CD4-positive, CD25-positive, alpha-beta regulatory T cell (primary cell): ENCODE data around the gene MCM3AP. TPM values are rescaled to one million over a fixed set of nuclear protein-coding genes. Genes with fewer than 3 reads are reported as not detected.

ENCODE experiments used
- ATAC-seq, 2 donors: fragments of 150-1000 bp; cut with Tn5 transposase; one replicate each; pipeline ENCODE4 v1.10.0; 2021; ENCODE audit warnings: low read depth in 2 of 2, moderate number of reproducible peaks in 2 of 2, moderate library complexity in 1 of 2
- DNase-seq, 3 donors: peaks; one replicate each; pipeline versions ENCODE4 v3.0.0 to v3.0.0-alpha.2; 2012 to 2022; ENCODE audit warnings: mixed read lengths in 1 of 3
- H3K27ac ChIP-seq: one replicate; pipeline ENCODE4 v1.7.0; 2013; ENCODE audit warnings: mild to moderate bottlenecking, low read length; ENCODE audit not compliant: insufficient read depth, poor library complexity, severe bottlenecking
- H3K27me3 ChIP-seq: one replicate; pipeline ENCODE4 v1.7.0; 2013; ENCODE audit warnings: low read length; ENCODE audit not compliant: control insufficient read depth, insufficient read depth
- H3K36me3 ChIP-seq: one replicate; pipeline ENCODE4 v1.7.0; 2013; ENCODE audit warnings: mild to moderate bottlenecking, low read length, moderate library complexity; ENCODE audit not compliant: control insufficient read depth, insufficient read depth
- H3K4me1 ChIP-seq: 2 replicates; pipeline ENCODE4 v1.7.0; 2013; ENCODE audit warnings: mild to moderate bottlenecking, low read length; ENCODE audit not compliant: insufficient read depth, control insufficient read depth, poor library complexity, severe bottlenecking
- H3K4me3 ChIP-seq: one replicate; pipeline ENCODE4 v1.7.0; 2013; ENCODE audit warnings: low read depth, mild to moderate bottlenecking, low read length, moderate library complexity
- H3K9me3 ChIP-seq, 2 experiments: 1 replicate in 1 of 2; 2 replicates in 1 of 2; pipeline ENCODE4 v1.7.0; 2013; ENCODE audit warnings: low read length in 2 of 2, mild to moderate bottlenecking in 1 of 2, moderate library complexity in 1 of 2; ENCODE audit not compliant: control insufficient read depth in 2 of 2
- H3K27ac Mint-ChIP-seq, 3 donors: one replicate each; pipeline ENCODE4 v1.8.0; 2020 to 2022; ENCODE audit warnings: mild to moderate bottlenecking in 3 of 3, mixed read lengths in 3 of 3, moderate library complexity in 2 of 3
- H3K27me3 Mint-ChIP-seq: one replicate; pipeline ENCODE4 v1.8.0; 2022; ENCODE audit warnings: mild to moderate bottlenecking, mixed read lengths
- H3K36me3 Mint-ChIP-seq: one replicate; pipeline ENCODE4 v1.8.0; 2020; ENCODE audit warnings: mixed read lengths
- H3K4me1 Mint-ChIP-seq, 4 donors: one replicate each; pipeline ENCODE4 v1.8.0; 2020 to 2022; ENCODE audit warnings: mixed read lengths in 4 of 4, mild to moderate bottlenecking in 1 of 4
- H3K4me3 Mint-ChIP-seq, 4 donors: one replicate each; pipeline ENCODE4 v1.8.0; 2020 to 2022; ENCODE audit warnings: mild to moderate bottlenecking in 4 of 4, mixed read lengths in 4 of 4, moderate library complexity in 3 of 4
- H3K9me3 Mint-ChIP-seq, 7 donors: one replicate each; pipeline ENCODE4 v1.8.0; 2020 to 2022; ENCODE audit warnings: mixed read lengths in 7 of 7, mild to moderate bottlenecking in 3 of 7, moderate library complexity in 2 of 7
- polyA plus RNA-seq, 4 donors: library from polyadenylated mRNA; unstranded; fragments of 300-500 nt; fragmentation: Illumina TruSeq; gene quantifications; one replicate each; pipeline ENCODE4 v1.2.3, GENCODE V29; 2021
- total RNA-seq: library from RNA; stranded (reverse); gene quantifications from one replicate; pipeline ENCODE4 v1.2.3, GENCODE V29; 2022

The MCM3AP gene
- total and polyA plus RNA-seq, 5 donors from 2014 or later: 30.7 to 139 (median 45.3) TPM

DNA sequence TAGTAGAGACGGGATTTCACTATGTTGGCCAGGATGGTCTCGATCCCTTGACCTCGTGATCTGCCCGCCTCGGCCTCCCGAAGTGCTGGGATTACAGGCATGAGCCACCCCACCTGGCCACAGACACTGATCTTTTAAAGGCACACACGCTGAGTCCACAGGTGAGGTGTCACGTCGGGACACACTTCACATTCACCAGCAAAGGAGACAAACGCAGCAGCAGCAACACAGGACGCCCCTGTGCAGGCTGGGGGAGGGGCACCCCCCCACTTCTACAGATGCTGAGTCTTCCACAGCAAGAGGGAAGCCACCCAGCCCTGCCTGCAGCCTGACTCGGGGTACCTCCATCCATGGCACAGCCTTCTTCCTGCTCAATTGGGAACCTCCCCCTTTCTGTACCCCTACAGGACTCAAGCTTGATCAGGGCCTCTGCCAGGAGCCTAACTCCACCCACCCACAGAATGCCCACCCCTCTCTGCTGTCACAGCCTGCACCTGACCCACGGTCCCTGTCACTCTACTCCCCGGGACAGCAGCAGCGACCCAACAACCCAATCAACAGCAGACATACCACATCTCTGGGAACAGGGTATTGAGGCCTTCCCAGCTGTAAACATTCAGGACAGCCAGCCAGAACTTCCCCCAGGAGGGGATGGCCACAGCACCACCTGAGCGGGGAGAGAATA is 66.4 kb downstream of the MCM3AP start:
- H3K4me3 Mint-ChIP-seq: no peak overlapping the region
- Histone ChIP-seq H3K4me3 (no peak overlapping the region), H3K36me3 (peaks cover 37% of the 10 kb centered on the region), H3K27me3 (no peaks in the 10 kb centered on the region), H3K4me1 (no peaks in the 10 kb centered on the region), H3K27ac (no peak overlapping the region), H3K9me3 (no peaks in the 10 kb centered on the region)
- no peaks in the 10 kb centered on the region for H3K9me3 Mint-ChIP-seq
- no peaks in the 10 kb centered on the region for H3K27me3 Mint-ChIP-seq
- ATAC-seq (no peak), DNase-seq (no peak)
- no peak overlapping the region for H3K27ac Mint-ChIP-seq
- H3K4me1 Mint-ChIP-seq: peaks cover 0 to 4% (median under 1%) of the 10 kb centered on the region in 4 donors
- peaks cover 16% of the 10 kb centered on the region for H3K36me3 Mint-ChIP-seq

DNA sequence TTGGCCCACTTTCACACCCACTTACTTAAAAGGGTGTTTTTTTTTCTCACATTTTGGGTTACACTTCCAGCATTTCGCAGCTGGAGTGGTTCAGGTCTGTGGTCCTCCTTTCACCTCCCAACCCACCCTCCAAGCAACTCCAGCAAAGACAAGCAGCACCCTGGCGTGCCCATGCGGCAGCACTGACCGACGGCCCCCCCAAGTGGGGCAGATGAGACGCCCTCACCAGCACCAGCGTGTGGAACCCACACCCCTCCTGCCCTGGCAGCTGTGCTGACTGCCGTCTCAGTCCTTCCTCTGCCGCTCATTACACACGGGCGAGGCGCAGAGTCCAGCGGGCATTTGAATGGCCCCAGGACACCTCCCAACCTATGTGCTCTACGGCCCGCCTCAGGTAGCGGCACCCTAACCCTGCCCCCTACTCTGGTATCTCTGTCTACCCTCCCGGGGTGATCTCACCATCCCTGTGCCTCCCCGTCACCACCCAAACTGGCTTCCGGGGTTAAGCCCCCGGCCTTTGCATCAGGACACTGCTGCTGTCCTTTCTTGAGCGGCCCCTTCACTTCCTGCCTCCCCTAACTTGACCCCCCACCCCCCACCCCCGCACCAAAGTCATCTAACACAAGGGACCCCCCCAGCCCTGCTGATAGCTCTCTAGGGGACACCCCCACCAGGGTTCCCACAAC is 67.8 kb downstream of the MCM3AP start:
- Histone ChIP-seq H3K4me3 (no peak overlapping the region), H3K27ac (no peak overlapping the region), H3K9me3 (no peaks in the 10 kb centered on the region), H3K36me3 (peaks cover 34% of the 10 kb centered on the region), H3K27me3 (no peaks in the 10 kb centered on the region), H3K4me1 (no peaks in the 10 kb centered on the region)
- ATAC-seq: no peak
- Mint-ChIP-seq H3K27me3 (no peaks in the 10 kb centered on the region), H3K4me3 (no peak overlapping the region), H3K4me1 (peaks cover 0 to 4% (median under 1%) of the 10 kb centered on the region in 4 donors), H3K9me3 (no peaks in the 10 kb centered on the region), H3K36me3 (peaks cover 20% of the 10 kb centered on the region), H3K27ac (no peak overlapping the region)
- DNase-seq: no peak

DNA sequence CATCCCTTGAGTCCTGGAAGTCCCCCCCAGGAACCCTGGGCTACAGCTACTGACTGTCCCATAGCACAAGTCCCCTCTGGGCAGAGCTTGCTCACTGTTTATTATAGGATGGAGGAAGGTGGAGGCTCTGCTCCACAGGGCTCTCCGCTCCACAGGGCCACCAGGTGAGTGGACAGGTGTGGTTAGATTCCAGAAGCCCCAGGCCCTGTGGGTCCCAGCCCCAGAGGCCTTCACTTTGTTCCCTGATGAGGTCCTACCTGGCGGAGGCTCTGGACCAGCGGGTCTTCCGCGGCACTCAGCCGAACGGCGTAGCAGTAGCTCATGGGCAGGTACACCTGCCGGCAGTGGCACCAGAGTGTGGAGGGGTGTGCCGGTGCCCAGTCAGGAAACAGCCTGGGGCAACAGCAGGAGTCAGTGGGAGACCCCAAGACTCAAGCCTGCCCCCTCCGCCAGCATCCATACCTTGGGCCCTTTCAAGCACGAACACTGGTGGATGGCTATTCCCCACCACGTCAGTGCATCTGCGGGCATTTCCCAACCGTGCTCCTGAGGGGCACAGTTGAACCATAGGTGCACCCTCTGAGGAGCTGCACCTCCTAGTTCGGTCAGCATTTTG is 69.2 kb downstream of the MCM3AP start:
- no peak overlapping the region for H3K27ac Mint-ChIP-seq
- Histone ChIP-seq H3K9me3 (no peaks in the 10 kb centered on the region), H3K36me3 (peaks cover 22% of the 10 kb centered on the region), H3K27ac (no peak overlapping the region), H3K4me1 (no peaks in the 10 kb centered on the region), H3K4me3 (no peak overlapping the region), H3K27me3 (no peaks in the 10 kb centered on the region)
- no peaks in the 10 kb centered on the region for H3K27me3 Mint-ChIP-seq
- H3K4me1 Mint-ChIP-seq: peaks cover 0 to 4% (median under 1%) of the 10 kb centered on the region in 4 donors
- no peak overlapping the region for H3K4me3 Mint-ChIP-seq
- H3K9me3 Mint-ChIP-seq: no peaks in the 10 kb centered on the region
- peaks cover 18% of the 10 kb centered on the region for H3K36me3 Mint-ChIP-seq
- ATAC-seq (no peak), DNase-seq (no peak)

DNA sequence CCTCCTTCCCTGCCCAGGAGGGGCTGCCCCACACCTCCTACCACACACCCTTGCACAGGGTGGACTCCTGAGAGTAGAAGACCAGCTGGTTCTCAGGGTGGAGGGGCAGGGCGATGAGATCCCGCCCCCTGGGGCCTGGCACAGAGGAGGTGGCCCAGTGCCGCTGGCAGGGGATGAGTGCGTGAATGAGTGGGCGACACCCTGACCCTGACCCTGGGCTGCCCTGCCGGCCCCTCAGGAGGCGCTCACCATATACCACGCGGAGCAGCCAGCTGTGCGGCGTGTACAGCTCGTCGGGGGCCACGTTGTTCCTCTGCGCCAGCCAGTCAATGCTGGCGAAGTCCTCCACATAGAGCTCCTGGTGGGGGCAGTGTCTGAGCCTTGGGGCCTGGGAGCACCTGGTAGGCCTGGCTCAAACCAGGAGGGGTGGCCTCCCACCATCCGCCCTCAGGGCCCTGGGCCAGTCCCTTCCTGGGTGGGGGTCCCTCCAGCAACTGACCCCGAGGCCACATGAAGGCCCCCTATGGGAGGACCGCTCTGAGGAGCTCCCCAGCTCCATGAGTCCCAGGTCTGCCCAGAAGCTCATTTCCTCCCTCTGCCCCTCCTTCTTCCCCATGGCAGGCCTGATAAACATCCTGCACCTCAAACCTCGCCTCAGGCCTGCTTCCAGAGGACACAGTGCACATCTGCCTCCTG is 69.8 kb downstream of the MCM3AP start:
- H3K4me1 Mint-ChIP-seq: peaks cover 0 to 4% (median under 1%) of the 10 kb centered on the region in 4 donors
- no peak overlapping the region for H3K27ac Mint-ChIP-seq
- H3K36me3 ChIP-seq: peaks cover 17% of the 10 kb centered on the region
- H3K27me3 ChIP-seq: no peaks in the 10 kb centered on the region
- H3K36me3 Mint-ChIP-seq: peaks cover 17% of the 10 kb centered on the region
- no peak overlapping the region for H3K4me3 Mint-ChIP-seq
- no peak for DNase-seq
- no peak for ATAC-seq
- H3K27ac ChIP-seq: no peak overlapping the region
- H3K27me3 Mint-ChIP-seq: no peaks in the 10 kb centered on the region
- no peaks in the 10 kb centered on the region for H3K9me3 Mint-ChIP-seq
- H3K9me3 ChIP-seq: no peaks in the 10 kb centered on the region
- no peak overlapping the region for H3K4me3 ChIP-seq
- no peaks in the 10 kb centered on the region for H3K4me1 ChIP-seq

DNA sequence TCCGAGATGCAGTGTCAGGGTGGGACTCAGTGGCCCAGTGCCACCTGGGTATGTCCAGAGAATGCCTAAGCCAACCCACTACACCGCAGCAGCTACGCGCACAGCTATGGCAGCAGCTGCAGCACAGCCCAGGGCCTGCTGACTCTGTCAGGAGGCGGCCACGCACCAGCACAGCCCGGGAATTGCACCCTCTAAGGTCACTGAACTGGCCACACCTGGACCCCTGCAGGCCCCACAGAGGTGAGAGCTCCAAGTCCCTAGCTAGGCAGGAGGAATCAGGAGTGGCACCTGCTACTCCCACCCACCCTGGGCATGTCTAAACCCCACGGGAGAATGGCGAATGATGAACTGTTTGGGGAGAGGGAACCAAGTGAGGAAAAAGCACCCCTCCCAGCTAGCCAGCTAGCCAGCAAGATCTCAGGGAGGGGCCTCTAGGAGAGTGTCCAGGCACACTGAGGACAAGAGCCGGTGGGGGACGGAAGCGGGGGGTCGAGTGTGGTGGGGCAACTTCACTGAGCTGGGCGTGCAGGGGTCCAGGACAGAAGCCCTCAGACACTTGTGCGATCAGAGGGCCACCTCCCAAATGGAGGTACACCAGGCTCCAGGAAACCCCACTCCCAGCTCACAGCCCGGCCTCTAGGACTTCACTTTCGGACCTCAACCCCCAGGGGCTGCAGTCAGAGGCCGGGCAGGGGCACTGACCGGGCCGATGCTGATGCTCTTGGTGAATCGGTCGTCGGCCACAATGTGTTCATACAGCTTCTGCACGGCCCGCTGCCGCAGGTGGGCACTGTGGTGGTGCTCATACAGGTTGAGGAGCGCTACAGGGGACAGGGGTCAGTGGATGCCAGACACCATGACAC is 70.7 kb downstream of the MCM3AP start:
- Mint-ChIP-seq H3K27ac (no peak overlapping the region), H3K27me3 (no peaks in the 10 kb centered on the region)

DNA sequence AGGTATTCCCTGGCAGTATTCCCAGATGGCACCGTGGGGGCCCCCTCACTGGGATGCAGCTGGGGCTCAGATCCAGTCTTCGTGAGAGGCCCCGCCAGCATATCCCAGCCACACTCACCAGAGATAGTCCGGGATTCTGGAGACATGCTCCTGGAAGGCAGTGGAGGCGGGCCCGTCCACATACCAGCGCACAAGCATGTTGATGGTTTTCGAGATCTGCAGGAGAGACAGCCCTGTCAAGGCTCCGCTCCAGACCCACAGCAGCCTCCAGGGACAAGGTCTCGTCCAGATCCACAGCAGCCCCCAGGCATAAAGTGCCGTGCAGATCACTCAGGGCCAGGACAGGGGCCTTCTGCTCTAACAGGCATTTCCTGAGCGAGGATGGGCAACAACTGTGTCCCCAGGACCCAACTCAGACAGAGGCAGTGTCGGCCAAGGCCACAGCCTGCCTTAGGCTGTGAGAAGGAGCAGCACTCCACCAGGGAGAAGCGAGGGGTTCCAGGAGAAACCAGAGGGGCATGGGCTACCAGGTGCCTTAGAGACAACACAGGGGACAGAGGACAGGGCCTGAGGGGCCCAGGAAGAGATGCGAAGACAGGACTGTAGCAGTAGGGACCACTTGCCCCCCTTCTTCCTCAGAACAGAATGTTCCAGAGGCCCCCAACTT is 71.7 kb downstream of the MCM3AP start:
- Mint-ChIP-seq H3K4me3 (no peak overlapping the region), H3K27ac (peak overlapping the region in 1 of 3 donors; percentile 78), H3K36me3 (peaks cover 10% of the 10 kb centered on the region), H3K4me1 (no peaks in the 10 kb centered on the region), H3K9me3 (no peaks in the 10 kb centered on the region), H3K27me3 (no peaks in the 10 kb centered on the region)
- Histone ChIP-seq H3K4me1 (no peaks in the 10 kb centered on the region), H3K36me3 (peaks cover 10% of the 10 kb centered on the region), H3K27ac (no peak overlapping the region), H3K9me3 (no peaks in the 10 kb centered on the region), H3K27me3 (no peaks in the 10 kb centered on the region), H3K4me3 (no peak overlapping the region)
- DNase-seq: no peak
- no peak for ATAC-seq

More for the DNA sequence above, 70.7 kb downstream of the MCM3AP start:
- H3K27ac ChIP-seq: no peak overlapping the region
- H3K36me3 ChIP-seq: peaks cover 13% of the 10 kb centered on the region
- ATAC-seq: no peak
- Mint-ChIP-seq H3K4me1 (peaks cover 0 to 2% (median 0%) of the 10 kb centered on the region in 4 donors), H3K4me3 (no peak overlapping the region), H3K36me3 (peaks cover 10% of the 10 kb centered on the region), H3K9me3 (no peaks in the 10 kb centered on the region)
- H3K4me1 ChIP-seq: no peaks in the 10 kb centered on the region
- H3K9me3 ChIP-seq: no peaks in the 10 kb centered on the region
- no peak for DNase-seq
- no peaks in the 10 kb centered on the region for H3K27me3 ChIP-seq
- H3K4me3 ChIP-seq: no peak overlapping the region
